GM18861 (cell line): ENCODE results near the gene CPS1.

Experiments used
- ATAC-seq: cut with Tn5 transposase; IDR thresholded peaks from one replicate; pipeline ENCODE4 v1.9.1; 2021; ENCODE audit not compliant: unreplicated experiment

The CPS1 gene

DNA sequence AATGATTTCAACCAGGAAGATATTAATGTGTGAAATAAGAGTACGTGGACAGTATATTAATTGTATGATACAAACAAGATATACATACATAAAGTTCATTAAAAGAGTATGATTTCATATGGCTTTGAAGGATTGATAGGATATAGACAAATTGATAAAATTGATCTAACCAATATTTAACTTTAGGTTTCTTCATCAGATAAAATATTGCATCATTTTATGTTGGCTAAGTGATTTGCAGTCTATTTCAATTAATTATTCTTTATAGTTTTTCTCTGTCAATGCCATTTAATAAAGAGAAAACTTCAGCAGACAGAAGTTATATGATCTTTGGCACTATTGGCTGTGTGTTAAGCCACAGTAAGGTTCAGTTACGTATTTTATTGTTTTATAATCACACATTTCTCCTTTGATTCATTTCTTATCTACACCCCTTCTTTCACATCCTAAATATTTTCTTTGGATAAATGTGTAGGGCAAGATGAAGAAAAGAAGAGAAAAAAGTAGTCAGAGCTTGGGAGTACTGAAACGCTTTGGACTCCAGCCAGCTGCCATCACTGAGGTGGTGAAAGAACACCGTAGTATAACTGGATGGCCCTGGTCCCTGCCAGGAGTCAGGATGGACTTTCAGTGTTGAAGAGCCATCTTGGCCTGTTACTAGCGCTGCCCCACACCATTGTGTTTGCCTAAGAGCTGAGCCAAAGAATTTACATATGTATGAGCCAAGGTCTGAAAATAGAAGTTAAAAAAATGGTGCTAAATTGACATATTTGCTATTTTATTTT, 9.8 kb upstream of the CPS1 start:
- no peak for ATAC-seq

DNA sequence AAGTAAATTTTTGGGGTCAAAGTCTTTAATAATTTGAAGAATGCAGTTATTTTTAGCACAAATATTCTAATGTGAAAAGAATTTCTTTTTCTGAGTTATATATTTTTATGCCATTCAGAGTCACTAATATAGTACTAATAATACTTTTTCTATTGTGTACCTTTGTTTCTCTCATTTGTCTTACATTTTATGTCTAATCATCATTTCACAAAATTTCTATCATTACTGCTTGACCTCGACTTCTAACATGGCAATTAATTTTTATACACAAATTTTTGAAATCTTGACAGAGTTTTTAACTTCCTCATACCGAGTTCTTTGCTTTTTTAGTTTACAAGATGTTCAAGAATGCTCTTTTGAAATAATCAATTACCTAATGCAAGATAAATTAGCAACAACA, 8.4 kb upstream of the CPS1 start:
- ATAC-seq, result no peak

DNA sequence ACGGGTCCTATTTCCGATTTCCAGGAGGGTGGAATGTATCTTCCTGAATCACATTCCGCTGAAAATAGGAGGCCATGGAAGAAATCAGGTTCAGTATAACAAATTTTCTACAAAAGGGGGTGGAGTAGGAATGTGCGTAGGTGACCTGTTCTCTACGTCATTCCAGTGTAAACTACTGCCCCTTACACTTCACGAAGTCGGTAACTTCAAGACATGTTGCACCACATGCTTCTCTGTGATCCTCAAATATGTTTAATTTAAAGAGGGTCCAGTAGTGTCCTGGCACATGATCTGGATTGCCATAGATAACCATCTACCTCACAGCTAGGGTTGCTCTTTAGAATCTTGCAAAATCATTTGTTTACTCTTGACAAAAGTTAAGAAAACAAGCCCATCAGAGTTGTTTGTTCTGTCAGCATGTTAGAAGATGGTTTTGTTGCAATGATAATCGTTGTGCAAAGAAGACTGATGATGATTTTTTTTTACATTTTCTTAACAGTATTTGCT, 7.5 kb upstream of the CPS1 start:
- no peak for ATAC-seq

DNA sequence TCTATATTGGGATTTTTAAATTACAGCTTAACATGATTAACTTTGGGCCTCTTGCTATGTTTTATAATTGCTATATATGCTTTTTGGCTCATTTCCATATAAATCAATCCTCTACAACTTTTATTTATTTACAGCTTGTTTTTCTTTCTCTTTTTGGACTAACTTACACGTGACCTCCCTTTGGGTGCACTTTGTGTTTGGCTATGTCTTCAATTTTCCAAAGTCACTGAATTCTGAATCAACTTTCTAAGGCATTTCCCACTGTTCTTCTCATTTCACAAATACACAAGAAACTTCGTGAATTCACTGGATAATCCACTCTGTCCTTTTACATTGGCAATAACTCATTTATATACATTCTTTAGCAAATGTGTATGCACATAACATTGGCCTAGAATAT, 5.4 kb upstream of the CPS1 start:
- ATAC-seq, result no peak

DNA sequence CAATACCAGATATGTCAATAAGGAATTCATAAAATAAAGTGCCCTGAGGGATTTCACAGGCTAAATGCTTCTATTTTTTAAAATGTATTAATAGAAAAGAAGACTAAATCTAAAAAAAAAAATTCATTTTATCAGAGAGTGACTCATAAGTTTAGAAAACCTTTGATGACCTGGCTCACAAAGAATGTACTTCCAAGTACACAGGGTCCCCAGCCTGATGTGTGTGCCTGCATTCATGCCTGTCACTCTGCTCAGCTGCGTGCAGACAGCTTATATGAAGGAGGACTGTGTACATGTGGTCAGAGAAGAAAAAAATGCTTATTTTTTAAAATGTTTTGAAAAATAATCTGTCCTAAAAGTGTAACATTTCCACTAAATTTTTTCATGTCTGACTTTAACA, 3.0 kb upstream of the CPS1 start:
- no peak for ATAC-seq

DNA sequence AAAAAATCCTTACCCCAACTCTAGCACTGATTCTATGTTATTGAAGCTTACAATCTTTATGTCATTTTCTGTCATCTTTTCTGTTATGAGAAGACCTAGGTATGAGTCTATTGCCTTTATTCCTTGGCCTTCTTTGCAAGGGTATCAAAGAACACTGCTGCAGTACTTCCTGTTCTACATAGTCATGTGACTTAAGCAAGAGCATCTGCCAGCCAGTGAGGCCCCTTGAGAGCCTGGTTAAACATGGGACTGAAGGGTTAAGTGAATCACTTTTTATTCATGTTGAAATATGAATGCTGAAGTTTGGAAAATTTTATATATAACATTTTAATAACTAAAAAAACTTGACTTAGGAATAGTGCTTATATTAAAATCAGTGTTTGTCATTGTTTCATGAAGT, 844 bp upstream of the CPS1 start:
- no peak for ATAC-seq

DNA sequence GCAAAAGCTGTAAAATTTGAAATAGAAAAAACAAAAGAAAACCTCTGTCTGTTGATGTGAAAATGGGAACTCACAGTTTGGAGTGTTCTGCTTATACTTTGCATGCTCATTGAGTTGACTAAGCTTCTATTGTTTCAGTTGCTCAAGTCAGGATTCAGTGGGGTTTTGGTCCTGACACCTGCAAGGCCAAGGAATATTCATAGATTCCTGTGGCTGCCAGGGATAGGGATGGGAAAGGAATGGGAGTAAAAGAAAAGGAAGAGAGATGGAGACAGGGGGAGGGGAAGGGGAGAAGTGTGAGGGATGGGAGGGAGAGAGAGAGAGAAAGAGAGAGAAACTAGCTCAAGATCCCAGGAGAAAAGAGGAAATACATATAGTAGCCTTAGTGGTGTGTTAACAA, 1.3 kb downstream of the CPS1 start:
- ATAC-seq, result no peak

DNA sequence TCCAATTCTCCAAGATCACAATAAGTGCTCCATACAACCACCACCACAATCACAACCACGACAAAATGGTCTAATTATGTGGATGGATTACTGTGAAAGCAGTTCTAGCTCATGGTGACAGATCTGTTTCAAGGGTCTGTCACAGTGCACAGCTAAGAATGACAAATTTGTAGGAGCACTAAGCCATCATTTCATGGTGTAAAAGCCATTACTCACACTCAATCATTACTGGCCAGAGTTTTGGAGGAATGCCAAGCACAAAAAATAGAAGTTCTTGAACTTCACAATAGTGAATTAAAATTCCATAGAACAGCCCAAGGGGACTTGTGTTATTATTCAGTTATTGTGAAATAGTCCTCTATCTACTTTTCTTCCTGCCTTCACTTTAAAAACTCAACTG, 2.3 kb downstream of the CPS1 start:
- ATAC-seq, result no peak

DNA sequence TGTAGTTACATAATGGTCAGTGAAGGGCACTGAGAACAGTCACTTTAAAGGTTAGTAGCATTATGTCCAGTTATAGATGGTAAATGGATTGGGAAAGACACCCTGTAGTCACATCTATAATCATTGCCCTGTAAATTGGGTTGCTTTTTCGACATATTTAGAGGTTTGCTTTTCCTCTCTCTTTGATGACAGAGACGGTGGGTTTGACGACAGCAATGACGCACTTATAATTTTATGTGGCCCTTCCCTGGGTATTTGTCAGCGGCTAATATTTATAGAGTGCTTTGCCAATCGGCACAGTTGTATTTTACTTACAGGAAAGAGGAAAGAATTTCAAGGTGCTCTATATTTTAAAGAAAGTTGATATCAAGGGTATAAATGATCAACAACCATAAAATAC, 2.8 kb downstream of the CPS1 start:
- no peak for ATAC-seq

DNA sequence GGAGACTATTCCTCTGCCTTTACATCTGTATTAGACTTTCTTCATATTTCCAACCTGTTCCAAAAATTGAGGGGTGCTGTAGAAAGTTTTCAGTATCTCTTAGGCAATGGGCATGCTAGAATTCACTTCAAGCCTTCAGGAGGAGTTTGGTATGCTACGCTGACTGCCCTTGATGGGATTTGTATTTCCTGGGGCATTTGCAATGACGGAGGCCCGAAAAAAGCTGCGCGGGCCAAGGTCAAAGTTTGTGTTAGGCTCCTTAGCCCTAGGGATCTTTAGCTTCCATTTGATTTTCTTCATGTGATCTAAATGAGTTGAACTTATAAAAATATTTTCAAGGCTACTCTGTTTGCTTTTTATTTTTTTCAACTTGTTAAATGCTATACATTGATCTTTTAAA, 5.1 kb downstream of the CPS1 start:
- no peak for ATAC-seq

DNA sequence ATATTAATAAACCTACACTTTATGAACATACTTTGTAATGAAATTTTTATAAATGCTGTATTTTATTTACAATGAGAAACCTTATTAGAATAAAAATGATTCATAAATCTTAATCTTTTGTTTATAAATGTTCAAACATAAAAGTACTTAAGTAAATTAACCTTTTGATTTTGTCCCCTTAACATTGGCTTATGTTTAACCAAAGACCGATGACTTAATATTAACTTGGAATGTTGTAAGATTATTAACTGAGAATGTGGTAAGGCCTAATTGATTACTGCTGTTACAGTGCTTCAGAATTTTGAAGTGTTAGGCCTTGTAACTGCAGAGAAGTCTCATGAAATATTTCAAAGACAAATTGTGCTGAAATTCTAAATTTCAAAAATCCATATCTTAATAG, 5.7 kb downstream of the CPS1 start:
- no peak for ATAC-seq

DNA sequence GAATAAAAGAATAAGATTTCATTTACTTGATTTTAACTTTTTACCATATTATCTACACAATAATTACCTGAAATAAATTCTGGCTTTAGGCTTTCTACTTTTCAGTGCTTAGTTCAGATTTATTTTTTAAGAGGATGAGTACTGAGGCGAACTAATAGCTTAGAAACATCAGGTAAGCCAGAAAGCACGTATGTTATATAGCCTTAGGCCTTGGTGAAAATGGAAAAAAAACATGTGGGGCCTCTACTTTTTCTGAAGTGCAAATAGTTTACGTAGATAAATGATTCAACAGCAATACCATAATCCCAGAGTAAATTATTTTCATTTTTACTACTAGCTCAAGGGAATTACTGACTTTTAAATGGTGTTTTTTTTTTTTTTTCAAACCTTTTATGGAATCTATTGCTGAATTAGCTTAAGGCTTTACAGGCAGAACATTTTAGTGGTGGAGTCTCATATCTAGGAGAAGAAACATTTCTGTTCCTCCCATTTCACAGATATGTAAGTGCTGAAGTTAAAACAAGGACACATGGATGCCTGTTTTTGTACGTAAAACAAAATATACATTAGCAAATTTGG, 6.2 kb downstream of the CPS1 start:
- ATAC-seq, result no peak

DNA sequence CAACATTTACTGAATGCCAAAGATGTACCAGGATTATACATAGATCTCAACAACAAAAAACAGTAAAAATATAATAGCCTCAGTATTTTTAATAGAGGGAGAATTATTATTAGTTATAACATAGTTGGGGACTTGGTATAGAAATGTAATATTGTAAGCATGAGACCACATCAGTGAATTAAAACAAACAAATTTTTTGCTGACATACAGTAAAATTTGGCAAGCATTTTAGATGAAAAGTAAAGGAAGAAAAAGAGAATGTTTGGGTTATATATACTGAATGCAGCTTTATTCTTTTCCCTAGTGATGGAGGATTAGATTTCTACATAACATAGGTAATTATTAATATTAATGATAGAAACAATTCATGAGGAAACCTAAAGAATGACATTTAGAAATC, 10.9 kb downstream of the CPS1 start:
- ATAC-seq, result no peak

DNA sequence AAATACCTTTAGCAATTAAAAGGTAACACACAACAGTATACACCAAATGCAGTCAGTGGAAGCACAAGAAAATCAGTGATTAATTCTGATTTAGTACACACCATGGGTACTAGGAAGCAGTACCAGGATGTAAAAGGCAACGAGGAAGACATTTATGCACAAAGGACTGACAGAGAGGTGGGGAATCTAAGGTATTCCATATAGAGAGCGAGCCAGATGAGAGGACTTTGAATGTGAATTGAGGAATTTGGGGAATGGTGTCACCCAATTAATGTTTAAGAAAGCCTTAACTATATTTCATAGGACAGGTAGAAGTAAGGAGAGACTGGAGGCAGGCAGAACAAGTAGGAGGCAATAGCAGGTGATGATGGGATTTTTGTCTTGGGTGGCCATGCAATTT, 11.7 kb downstream of the CPS1 start:
- ATAC-seq, result no peak

DNA sequence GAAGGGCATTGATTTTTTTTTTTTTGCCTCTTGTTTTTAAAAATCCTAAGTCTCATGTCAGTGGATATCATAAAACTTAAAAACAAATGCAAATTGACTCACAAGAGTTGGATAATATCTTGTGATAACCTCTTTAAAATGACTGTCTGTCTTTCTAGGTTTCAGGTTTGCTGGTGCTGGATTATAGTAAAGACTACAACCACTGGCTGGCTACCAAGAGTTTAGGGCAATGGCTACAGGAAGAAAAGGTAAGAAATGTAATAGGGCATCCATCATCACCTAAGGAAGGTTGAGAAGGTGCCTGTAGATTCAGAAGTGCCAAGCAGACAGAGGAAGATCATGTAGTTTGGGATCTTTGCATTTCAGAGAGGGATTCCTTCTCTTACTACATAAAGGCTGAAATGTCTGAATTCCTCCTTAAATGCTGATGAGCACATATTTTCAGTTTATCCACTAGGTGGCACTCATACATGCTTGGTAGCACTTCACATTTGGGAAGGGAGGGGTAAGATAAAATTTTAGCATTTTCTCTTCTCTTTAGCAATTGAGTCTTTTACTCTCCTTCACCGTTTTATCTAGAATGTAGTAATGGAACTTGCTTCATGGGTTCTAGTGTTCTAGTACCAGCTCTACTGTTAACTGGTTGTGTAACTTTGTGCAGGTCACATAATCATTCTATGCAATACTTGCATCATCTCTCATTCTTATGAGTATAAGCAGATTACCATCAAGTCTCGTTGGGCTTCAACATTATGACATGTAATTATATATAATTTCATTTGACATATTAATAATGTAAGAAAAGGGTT, 21.1 kb downstream of the CPS1 start:
- ATAC-seq, result peak; percentile 91

DNA sequence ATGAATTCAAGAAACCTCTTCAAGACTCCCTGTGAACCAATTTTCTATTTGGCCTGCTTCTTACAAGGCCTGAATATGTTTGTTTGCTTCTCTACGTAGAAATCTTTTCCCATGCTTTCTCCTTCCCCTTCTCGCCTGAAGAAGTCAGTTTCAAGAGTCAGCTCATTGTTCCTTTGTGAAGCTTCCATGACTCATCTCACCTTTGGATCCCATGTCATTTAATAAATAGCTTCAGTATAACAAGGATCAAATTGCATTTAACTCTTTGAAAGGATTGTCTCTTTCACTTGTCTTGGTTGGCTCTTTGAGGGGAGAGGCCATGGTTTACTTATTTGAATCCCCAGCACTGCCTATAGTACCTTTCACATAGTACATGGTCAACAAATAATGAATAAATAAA, 28.4 kb downstream of the CPS1 start:
- no peak for ATAC-seq

DNA sequence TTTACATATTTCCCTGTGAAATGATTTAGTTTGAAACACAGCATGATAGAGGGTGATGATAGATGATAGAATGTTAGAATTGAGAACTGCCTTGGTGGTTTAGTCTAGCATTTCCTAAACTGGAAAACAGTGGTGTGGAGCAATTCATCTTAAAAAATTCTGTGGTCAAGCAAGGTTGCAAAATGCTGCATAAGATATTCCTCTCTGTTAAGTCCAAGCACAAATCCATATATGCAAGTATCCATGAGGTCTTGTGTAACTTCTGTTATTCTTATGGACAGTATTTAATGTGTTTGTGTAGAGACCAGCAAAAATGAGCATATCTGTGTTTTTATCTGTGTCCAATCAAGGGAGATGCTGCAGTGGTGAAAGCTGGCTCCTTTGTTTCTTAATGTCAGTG, 30.0 kb downstream of the CPS1 start:
- no peak for ATAC-seq

DNA sequence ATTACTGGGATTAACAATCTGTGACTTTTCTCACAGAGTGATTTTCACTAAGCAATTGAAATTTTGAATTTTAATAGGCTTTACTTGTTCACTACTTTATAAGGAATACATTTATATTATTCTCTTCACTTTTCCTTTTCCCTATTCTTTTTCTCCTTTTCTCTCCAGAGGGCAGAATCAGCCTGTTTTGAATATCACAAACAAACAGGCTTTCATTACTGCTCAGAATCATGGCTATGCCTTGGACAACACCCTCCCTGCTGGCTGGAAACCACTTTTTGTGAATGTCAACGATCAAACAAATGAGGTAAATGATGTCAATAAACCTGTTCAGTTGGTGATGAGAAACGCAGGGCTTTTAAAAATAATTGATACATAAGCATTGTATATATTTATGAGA, 35.3 kb downstream of the CPS1 start:
- no peak for ATAC-seq

DNA sequence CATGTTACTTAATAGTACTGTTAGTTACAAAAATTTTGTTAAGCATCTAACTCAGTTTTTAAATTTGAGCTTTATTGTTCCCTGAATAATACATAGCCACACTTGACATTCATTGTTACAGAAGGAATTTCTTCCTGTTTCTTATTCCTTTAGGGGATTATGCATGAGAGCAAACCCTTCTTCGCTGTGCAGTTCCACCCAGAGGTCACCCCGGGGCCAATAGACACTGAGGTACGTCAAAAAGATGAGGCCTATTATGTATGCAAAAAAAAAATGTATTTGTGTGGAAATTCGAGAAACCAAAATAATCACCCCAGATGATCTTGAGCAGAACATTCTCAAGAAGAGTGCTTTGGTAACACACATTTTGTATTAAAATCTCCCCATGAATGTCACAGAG, 36.3 kb downstream of the CPS1 start:
- ATAC-seq, result no peak

DNA sequence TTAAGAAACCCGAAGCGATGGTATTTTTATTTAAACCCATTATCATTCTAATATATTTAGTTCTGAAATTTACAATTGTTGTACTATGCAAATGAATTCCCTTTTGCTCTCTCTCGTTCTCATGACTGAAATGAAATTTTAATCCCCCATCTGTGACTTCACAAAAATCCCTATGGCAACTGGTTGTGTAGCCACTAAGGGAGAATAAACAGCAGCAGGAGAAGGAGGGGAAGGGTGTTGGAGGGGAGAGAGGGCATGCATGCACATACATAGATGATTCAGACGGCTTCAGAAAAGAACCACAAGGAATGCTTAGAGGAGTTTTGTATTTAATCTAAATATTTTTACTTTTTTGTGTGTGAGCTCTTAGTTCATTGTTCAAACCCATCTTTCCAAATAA, 36.8 kb downstream of the CPS1 start:
- no peak for ATAC-seq

DNA sequence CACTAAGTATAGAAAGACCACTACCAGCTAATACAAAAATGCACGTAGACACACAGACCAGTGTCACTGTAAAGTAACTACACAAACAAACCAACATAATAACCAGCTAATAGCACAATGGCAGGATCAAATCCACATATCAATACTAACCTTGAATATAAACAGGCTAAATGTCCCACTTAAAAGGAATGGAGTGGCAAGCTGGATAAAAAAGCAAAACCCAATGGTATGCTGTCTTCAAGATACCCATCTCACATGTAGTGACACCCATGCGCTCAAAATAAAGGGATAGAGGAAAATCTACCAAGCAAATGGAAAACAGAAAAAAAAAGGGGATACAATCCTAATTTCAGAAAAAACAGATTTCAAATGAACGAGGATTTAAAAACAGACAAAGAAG, 41.8 kb downstream of the CPS1 start:
- no peak for ATAC-seq

DNA sequence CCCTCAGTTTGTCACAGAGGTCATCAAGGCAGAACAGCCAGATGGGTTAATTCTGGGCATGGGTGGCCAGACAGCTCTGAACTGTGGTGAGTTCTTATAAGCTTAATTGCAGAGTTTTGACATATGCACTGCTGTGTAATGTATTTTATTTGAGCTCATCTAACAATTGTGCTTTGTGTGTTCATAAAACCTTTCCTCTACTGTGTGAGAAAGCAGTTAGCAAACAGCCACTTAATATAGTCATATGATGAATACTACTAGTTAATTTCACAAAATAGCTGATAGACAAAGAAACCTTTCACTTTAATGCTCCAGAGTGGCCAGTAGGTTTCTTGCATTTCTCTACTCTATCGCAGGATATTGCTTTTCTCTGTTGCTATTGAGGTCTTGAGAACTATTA, 43.1 kb downstream of the CPS1 start:
- no peak for ATAC-seq
